ENCODE data around the gene RNFT1. TPM values are rescaled to one million over a fixed set of nuclear protein-coding genes. Genes with fewer than 3 reads are reported as not detected.
"Not testable (repeated sequence)": the region's sequence is repeated elsewhere in the genome, so short reads cannot be mapped to it uniquely, and the experiment has no call there.

Gene RNFT1
- total RNA-seq, 4 donors from 2014 or later: 10.5 to 20.8 (median 17.4) TPM

DNA sequence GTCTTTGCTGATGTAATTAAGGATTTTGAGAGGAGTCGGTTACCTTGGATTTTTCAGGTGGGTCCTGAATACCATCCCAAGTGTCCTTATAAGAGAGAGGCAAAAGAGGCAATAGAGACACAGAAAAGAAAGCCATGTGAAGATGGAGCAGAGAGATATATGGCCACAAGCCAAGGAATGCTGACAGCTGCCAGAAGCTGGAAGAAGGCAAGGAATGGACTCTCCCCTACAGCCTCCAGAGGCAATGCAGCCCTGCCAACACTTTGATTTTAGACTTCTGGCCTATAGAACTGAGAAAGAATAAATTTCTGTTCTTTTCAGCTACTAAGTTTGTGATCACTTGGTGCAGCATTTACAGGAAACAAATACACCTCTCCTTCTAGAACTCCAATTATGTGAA is 8.2 kb upstream of the RNFT1 start:
- no peaks in the 10 kb centered on the region for H3K36me3 ChIP-seq
- no peak overlapping the region for H3K27ac ChIP-seq
- no peak for TF ChIP-seq POLR2A (IDR thresholded peaks at IDR 0.05)
- no peaks in the 10 kb centered on the region for H3K9me3 ChIP-seq
- DNase-seq (ENCODE audit: low spot score in 2 of 2): no peak
- no peak overlapping the region for H3K4me3 ChIP-seq
- 95% methylated on average over 1 of the region's 1 CpG for WGBS
- H3K27me3 ChIP-seq: no peaks in the 10 kb centered on the region
- H3K4me1 ChIP-seq: no peaks in the 10 kb centered on the region

DNA sequence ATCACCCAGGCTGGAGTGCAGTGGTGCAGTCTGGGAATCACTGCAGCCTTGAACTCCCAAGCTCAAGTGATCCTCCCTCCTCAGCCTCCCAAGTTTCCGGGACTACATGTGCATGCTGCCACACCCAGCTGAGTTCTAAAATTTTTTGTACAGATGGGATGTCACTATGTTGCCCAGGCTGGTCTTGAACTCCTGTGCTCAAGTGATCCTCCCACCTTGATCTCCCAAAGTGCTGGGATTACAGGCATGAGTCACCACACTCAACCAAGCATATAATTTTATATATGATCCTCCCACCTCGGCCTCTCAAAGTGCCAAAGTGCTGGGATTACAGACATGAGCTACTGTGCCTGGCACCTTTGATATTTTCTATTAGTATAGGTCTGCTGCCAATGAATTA is 7.2 kb upstream of the RNFT1 start:
- H3K27me3 ChIP-seq; H3K27ac ChIP-seq; DNase-seq (ENCODE audit: low spot score in 2 of 2); H3K4me3 ChIP-seq; H3K4me1 ChIP-seq; H3K36me3 ChIP-seq; H3K9me3 ChIP-seq: not testable (repeated sequence)
- WGBS: 84% methylated on average over 2 of the region's 2 CpGs

GRCh38 chr17:59963738-59964481 is 630 bp downstream of the RNFT1 start:
- WGBS: 2% methylated on average over 21 of the region's 21 CpGs
- Histone ChIP-seq H3K27me3 (no peaks in the 10 kb centered on the region), H3K4me1 (peaks cover 21% of the 10 kb centered on the region), H3K9me3 (no peaks in the 10 kb centered on the region), H3K27ac (peak overlapping the region; percentile 97), H3K4me3 (peak overlapping the region; percentile 89), H3K36me3 (peaks cover 3% of the 10 kb centered on the region)
- no peak for TF ChIP-seq EP300 (IDR thresholded peaks at IDR 0.05)
- no peak for TF ChIP-seq POLR2A (IDR thresholded peaks at IDR 0.05)
- TF ChIP-seq, protein P1, sequence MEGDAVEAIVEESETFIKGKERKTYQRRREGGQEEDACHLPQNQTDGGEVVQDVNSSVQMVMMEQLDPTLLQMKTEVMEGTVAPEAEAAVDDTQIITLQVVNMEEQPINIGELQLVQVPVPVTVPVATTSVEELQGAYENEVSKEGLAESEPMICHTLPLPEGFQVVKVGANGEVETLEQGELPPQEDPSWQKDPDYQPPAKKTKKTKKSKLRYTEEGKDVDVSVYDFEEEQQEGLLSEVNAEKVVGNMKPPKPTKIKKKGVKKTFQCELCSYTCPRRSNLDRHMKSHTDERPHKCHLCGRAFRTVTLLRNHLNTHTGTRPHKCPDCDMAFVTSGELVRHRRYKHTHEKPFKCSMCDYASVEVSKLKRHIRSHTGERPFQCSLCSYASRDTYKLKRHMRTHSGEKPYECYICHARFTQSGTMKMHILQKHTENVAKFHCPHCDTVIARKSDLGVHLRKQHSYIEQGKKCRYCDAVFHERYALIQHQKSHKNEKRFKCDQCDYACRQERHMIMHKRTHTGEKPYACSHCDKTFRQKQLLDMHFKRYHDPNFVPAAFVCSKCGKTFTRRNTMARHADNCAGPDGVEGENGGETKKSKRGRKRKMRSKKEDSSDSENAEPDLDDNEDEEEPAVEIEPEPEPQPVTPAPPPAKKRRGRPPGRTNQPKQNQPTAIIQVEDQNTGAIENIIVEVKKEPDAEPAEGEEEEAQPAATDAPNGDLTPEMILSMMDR (IDR thresholded peaks at IDR 0.05): no peak
- peak in 1 of 2 donors; percentile 69 for DNase-seq (ENCODE audit: low spot score in 2 of 2)

DNA sequence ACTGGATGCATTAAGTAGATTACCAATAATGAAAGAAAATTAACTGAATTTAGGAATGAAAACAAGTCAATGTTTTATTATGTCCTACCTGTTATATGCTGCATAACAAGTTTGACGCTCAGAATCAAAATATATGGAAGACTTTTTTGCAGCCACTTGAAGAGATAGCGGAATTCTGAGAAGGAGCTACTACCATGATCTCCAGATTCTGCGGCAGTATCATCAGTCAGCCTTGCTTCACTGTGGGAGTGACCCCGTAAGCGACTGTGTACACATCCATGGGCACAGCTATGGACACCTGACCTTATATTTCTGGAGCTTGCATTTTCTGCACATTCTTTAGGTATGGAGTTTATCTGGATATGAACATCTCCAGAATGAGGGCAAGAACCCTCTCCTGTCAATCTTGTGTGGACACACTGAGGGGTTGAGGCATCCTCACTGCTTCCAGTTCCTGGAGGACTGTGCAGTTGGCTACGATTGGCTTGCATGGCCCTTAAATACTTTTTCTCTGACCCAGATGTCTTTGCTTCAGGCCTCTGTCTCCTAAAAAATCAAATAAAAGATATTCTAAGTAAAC is 1.7 kb downstream of the RNFT1 start:
- Histone ChIP-seq H3K9me3 (no peaks in the 10 kb centered on the region), H3K4me1 (peaks cover 21% of the 10 kb centered on the region), H3K4me3 (no peak overlapping the region), H3K27me3 (no peaks in the 10 kb centered on the region), H3K36me3 (peaks cover 4% of the 10 kb centered on the region), H3K27ac (no peak overlapping the region)
- TF ChIP-seq, protein P1 (IDR thresholded peaks at IDR 0.05): no peak
- no peak for TF ChIP-seq EP300 (IDR thresholded peaks at IDR 0.05)
- TF ChIP-seq POLR2A (IDR thresholded peaks at IDR 0.05): no peak
- TF ChIP-seq POLR2AphosphoS5 (IDR thresholded peaks at IDR 0.05): no peak
- no peak for DNase-seq (ENCODE audit: low spot score in 2 of 2)
- WGBS: 88% methylated on average over 6 of the region's 6 CpGs

DNA sequence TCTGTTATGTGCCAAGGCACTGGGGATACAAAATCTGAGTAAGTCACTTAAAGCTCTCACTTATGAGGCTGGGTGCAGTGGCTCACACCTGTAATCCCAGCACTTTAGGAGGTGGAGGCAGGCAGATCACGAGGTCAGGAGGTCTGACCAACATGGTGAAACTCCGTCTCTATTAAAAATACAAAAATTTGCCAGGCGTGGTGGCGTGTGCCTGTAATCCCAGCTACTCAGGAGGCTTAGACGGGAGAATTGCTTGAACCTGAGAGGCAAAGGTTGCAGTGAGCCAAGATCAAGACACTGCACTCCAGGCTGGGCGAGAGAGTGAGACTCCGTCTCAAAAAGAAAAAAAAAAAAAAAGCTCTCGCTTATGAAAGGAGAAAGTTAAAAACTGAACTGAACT is 5.0 kb downstream of the RNFT1 start:
- not testable (repeated sequence) for H3K27ac ChIP-seq, H3K4me3 ChIP-seq
- peaks cover 25% of the 10 kb centered on the region for H3K36me3 ChIP-seq

DNA sequence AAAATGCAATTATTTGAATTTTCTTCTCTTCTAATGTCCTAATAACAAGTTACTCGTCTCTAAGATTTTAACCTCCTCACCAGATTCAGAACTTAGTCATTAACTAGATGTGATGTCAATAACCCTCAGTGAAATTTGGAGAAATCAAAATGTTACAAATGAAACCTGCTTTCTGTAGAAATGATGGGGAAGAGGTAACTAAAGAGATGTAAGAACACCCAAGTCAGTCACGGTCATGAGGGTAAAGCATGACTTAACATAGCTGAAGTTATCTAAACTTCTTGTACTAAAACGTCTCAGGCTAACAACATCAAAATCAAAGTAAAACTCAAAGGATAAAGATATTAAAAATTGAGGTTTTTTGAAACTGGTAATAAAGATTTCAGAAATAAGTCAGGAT is 9.7 kb downstream of the RNFT1 start:
- H3K4me3 ChIP-seq: no peak overlapping the region
- peaks cover 46% of the 10 kb centered on the region for H3K36me3 ChIP-seq
- no peak for DNase-seq (ENCODE audit: low spot score in 2 of 2)
- H3K4me1 ChIP-seq: no peaks in the 10 kb centered on the region
- H3K9me3 ChIP-seq: no peaks in the 10 kb centered on the region
- no peak for TF ChIP-seq POLR2AphosphoS5 (IDR thresholded peaks at IDR 0.05)
- TF ChIP-seq EP300 (IDR thresholded peaks at IDR 0.05): no peak
- no peak for TF ChIP-seq POLR2A (IDR thresholded peaks at IDR 0.05)
- TF ChIP-seq, protein P1 (IDR thresholded peaks at IDR 0.05): no peak
- H3K27me3 ChIP-seq: no peaks in the 10 kb centered on the region
- H3K27ac ChIP-seq: no peak overlapping the region
- 87% methylated on average over 3 of the region's 3 CpGs for WGBS

More for the DNA sequence above, 5.0 kb downstream of the RNFT1 start:
- not testable (repeated sequence) for DNase-seq (ENCODE audit: low spot score in 2 of 2); H3K9me3 ChIP-seq; H3K27me3 ChIP-seq
- H3K4me1 ChIP-seq: peaks cover 16% of the 10 kb centered on the region
- 94% methylated on average over 8 of the region's 8 CpGs for WGBS
